GM21529 (cell line): Measurements from ENCODE around the gene LMOD3.

Experiments
- ATAC-seq: cut with Tn5 transposase; IDR thresholded peaks from one replicate; pipeline ENCODE4 v1.9.1; 2021; ENCODE audit not compliant: unreplicated experiment

The LMOD3 gene

DNA sequence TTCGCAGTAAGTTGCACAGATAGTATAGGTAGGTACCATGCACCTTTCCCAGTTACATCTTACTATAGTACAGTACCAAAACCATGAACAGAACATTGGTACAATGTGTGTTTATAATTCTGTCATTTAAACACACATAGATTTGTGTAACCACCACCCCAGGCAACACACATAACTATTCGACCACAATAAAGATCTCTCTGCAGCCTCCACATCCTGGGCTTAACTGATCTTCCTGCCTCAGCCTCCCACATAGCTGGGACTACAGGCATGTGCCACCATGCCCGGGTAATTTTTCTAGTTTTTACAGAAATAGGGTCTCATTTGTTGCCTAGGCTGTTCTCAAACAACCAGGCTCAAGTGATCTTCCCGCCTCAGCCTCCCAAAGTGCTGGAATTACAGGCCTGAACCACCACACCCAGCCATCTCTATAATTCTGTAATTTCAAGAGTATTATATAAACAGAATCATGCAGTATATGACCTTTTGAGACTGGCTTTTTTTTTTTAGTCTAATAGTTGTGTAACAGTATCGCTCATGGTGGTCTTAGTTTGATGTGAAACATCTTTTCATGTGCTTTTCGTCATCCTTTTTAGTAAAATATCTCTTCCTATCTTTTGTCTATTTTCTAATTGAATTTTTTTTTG lies 57.0 kb downstream of the LMOD3 start:
- no peak for ATAC-seq

DNA sequence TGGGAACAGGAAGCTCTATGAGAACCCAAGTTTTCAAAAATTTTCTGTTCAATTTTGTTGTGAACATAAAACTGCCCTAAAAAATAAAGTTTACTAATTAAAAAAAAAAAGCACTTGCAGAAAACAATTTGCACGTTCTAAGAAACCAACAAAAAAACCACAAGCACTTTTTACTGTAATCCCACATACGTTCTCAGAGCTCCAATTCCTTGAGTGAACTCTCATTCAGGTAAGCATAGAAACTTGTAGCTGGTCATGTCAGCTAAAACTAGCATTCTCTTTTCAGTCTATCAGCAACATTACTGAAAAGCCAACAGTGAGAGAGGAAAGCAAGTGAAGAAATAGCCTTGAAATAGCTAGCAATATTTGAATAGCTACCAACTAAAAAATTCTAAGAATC lies 58.8 kb downstream of the LMOD3 start:
- ATAC-seq: no peak

DNA sequence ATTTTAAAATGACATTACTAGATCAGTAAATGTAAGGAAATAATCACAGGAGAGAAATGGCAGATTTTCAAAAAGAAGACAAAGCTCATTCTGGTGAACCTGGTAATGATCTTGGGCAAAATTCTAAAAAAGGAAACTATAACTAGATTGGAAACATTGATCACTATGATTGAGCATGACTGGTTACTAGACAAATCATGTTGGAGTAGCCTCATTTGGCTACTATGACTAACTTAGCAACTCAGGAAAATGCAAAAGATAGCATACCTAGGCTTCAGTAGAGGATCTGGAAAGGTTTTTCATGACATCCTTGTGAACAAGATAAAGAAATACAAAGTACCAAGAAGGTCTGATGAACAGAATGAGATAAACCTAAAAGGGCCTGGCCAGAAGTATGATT lies 62.7 kb downstream of the LMOD3 start:
- no peak for ATAC-seq

DNA sequence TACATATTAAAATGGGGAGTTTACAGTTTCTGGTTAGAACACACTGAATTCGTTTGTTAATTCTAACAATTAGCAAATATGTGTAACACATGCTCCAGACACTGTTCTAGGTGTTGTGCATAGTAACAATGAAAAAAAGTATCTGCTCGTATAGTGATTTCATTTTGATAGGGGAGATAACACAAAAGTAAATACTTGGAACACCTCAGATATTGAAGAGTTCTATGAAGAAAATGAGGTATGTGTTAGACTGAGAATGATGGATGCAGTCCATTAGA lies 63.5 kb downstream of the LMOD3 start:
- ATAC-seq: no peak

DNA sequence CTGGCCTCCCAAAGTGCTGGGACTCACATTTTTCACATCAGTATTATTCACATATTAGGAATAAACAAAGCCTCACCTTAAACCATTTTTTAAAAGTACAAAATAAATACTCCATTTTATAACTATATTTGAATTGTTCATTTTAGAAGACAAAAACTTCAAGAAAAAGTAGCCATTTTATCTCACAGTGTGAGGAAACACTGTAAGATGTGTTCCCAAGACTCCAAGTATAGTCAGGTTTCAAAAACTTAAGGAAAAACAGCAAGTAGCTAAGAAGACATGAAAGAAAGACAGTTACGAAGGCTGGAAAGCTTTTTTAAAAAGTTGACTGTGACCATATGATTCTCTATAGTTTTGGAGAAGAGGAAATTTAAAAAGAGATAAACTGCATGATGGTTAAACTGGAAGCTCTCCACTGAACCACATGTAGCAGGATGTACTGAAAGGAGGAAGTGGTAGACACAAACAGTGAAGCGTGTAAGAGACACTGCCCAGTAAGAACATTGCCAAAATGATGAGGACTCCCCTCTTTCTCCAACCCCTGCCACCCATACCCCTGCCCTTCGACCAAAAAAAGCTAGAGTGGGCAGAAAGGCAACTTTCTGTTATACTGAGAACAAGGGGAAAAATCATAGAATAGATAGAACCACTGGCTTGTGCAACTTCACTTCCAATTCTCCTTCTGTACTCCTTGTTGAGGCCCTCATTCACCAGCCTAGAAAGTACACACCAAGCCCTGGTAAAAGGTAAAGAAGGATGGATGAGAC lies 64.0 kb downstream of the LMOD3 start:
- peak; percentile 98 for ATAC-seq
